ENCODE measurements around the gene OXGR1.

DNA sequence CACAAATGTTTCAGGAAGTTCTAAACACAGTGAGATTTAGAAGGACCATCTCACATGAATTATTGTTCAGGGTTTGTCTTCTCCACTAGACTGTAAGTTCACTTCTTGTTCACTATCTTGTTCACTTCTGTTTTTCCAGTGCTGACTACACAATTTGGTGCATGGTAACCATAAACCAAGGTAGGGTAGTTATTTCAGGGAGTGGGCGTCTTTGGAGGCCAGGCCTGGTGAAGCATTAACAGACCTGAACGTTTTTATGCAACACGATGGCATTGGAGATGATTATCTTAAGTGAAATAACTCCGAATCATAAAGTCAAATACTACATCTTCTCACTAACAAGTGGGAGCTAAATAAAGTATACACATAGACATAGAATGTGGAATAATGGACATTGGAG, 14.4 kb upstream of the OXGR1 start:
- TF ChIP-seq POLR2AphosphoS5 (IDR thresholded peaks at IDR 0.05), result no peak
- TF ChIP-seq, protein P1, sequence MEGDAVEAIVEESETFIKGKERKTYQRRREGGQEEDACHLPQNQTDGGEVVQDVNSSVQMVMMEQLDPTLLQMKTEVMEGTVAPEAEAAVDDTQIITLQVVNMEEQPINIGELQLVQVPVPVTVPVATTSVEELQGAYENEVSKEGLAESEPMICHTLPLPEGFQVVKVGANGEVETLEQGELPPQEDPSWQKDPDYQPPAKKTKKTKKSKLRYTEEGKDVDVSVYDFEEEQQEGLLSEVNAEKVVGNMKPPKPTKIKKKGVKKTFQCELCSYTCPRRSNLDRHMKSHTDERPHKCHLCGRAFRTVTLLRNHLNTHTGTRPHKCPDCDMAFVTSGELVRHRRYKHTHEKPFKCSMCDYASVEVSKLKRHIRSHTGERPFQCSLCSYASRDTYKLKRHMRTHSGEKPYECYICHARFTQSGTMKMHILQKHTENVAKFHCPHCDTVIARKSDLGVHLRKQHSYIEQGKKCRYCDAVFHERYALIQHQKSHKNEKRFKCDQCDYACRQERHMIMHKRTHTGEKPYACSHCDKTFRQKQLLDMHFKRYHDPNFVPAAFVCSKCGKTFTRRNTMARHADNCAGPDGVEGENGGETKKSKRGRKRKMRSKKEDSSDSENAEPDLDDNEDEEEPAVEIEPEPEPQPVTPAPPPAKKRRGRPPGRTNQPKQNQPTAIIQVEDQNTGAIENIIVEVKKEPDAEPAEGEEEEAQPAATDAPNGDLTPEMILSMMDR (IDR thresholded peaks at IDR 0.05), result no peak
- no peak for TF ChIP-seq POLR2A (IDR thresholded peaks at IDR 0.05)

Measured in breast epithelium (tissue), 3 donors.